ENCODE data around the gene WDR43.

- TF ChIP-seq CTCF (IDR thresholded peaks at IDR 0.05) (no peak), POLR2A (IDR thresholded peaks at IDR 0.05) (no peak)
These were observed 78.4 kb downstream of the WDR43 start for GRCh38 chr2:28972778-28973335.

All from right lobe of liver (tissue), 4 donors.